Kidney (tissue), 14 donors: ENCODE data around the gene PLEKHA6. TPM values are rescaled to one million over a fixed set of nuclear protein-coding genes. Genes with fewer than 3 reads are reported as not detected.

Experiments used
- DNase-seq, 5 donors: peaks; one replicate each; pipeline ENCODE4 v3.0.0-alpha.2; 2013 to 2020
- FAIRE-seq: peaks from 2 replicates; lab custom pipeline; 2012; peaks lifted over from hg19 to GRCh38; lab: Jason Lieb, UNC
- H3K27ac ChIP-seq, 2 donors: one replicate each; pipeline ENCODE4 v1.7.0; 2013; ENCODE audit warnings: low read depth in 2 of 2, low read length in 2 of 2, inconsistent platforms in 1 of 2
- H3K27me3 ChIP-seq: one replicate; pipeline ENCODE4 v1.7.1; 2013; ENCODE audit warnings: low read length, inconsistent platforms; ENCODE audit not compliant: control insufficient read depth, insufficient read depth
- H3K36me3 ChIP-seq, 3 donors: one replicate each; pipeline versions ENCODE4 v1.7.0 to v1.7.1; 2013; ENCODE audit warnings: low read length in 3 of 3, control low read depth in 1 of 3, inconsistent platforms in 1 of 3; ENCODE audit not compliant: insufficient read depth in 3 of 3, control insufficient read depth in 2 of 3
- H3K4me1 ChIP-seq, 3 donors: one replicate each; pipeline versions ENCODE4 v1.7.0 to v1.7.1; 2013; ENCODE audit warnings: low read length in 3 of 3, inconsistent platforms in 1 of 3, low read depth in 1 of 3; ENCODE audit not compliant: control insufficient read depth in 2 of 3, insufficient read depth in 2 of 3
- H3K4me3 ChIP-seq, 3 donors: one replicate each; pipeline versions ENCODE4 v1.7.0 to v1.8.1; 2013; ENCODE audit warnings: low read length in 3 of 3, control low read depth in 1 of 3, inconsistent platforms in 1 of 3
- H3K9ac ChIP-seq, 3 donors: one replicate each; pipeline versions ENCODE4 v1.7.0 to v1.7.1; 2013; ENCODE audit warnings: low read length in 3 of 3, control low read depth in 1 of 3, inconsistent platforms in 1 of 3
- H3K9me3 ChIP-seq, 3 donors: one replicate each; pipeline versions ENCODE4 v1.7.0 to v1.7.1; 2013; ENCODE audit warnings: low read length in 3 of 3, control low read depth in 1 of 3, inconsistent platforms in 1 of 3; ENCODE audit not compliant: control insufficient read depth in 2 of 3, insufficient read depth in 1 of 3
- intact Hi-C: fragments of 100-400 bp; cut with DNase I; formaldehyde crosslinking; loops from one replicate; pipeline ENCODE4 v1.11.1; 2022
- polyA plus RNA-seq: library from polyadenylated mRNA; stranded (reverse); fragments of 350-450 nt; fragmentation: Illumina TruSeq; extraction: RNeasy Lipid Tissue Mini Kit (QIAGEN cat#74804); gene quantifications from one replicate; pipeline ENCODE4 v1.2.3, GENCODE V29; 2014; ENCODE audit warnings: low read depth, low replicate concordance; ENCODE audit not compliant: insufficient read depth
- total RNA-seq: library from RNA; stranded (reverse); fragmentation: NEBNext Ultra II Directional; extraction: Animal tissue kit (Norgen Biotek cat#: 25700); gene quantifications from one replicate; pipeline ENCODE4 v1.2.1, GENCODE V29; 2021
- TF ChIP-seq, protein P1 (sequence below): IDR thresholded peaks from 3 replicates; pipeline ENCODE4 v1.5.1; 2012; ENCODE audit warnings: mild to moderate bottlenecking, moderate library complexity, borderline replicate concordance; ENCODE audit not compliant: insufficient read depth; ENCODE audit errors: extremely low read depth
- donor health status: control.
- donor health status: control.
- donor health status: control.
- donor health status: control.
- donor health status: control.
- donor health status: DM: yes; HTN: yes; CAD: no.
- donor health status: Normal renal cell carcinoma (clear cell type).

PLEKHA6 gene
- total and polyA plus RNA-seq, 2 donors from 2014 or later, result 17.5 to 65.1 TPM

DNA sequence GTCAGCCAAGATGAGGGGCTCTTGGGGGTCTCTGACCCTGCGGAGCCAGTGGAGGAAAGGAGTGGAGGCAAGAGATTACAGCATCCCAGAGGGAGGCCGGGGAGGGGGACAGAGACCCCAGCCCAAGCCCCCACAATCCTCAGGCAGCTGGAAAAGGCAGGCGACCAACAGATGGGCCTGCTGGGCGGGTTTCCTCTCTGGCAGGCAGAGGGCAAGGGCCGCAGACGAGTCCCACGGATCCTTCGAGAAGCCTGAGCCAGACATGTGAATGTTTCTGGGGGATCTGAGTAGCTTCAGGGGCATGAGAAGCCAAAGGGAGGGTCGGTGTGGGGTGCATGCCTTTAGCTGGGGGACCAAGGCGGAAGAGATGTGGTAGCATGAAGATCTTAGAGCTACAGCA lies 2.1 kb upstream of the PLEKHA6 start:
- Histone ChIP-seq H3K4me3 (no peak overlapping the region), H3K27me3 (no peaks in the 10 kb centered on the region), H3K9me3 (no peaks in the 10 kb centered on the region), H3K4me1 (peaks cover 0 to 11% (median 8%) of the 10 kb centered on the region in 3 donors), H3K36me3 (peaks cover 0 to 3% (median 0%) of the 10 kb centered on the region in 3 donors), H3K27ac (no peak overlapping the region), H3K9ac (no peak overlapping the region)
- TF ChIP-seq, protein P1, sequence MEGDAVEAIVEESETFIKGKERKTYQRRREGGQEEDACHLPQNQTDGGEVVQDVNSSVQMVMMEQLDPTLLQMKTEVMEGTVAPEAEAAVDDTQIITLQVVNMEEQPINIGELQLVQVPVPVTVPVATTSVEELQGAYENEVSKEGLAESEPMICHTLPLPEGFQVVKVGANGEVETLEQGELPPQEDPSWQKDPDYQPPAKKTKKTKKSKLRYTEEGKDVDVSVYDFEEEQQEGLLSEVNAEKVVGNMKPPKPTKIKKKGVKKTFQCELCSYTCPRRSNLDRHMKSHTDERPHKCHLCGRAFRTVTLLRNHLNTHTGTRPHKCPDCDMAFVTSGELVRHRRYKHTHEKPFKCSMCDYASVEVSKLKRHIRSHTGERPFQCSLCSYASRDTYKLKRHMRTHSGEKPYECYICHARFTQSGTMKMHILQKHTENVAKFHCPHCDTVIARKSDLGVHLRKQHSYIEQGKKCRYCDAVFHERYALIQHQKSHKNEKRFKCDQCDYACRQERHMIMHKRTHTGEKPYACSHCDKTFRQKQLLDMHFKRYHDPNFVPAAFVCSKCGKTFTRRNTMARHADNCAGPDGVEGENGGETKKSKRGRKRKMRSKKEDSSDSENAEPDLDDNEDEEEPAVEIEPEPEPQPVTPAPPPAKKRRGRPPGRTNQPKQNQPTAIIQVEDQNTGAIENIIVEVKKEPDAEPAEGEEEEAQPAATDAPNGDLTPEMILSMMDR, result no peak
- no peak for DNase-seq
- no peak for FAIRE-seq
- intact Hi-C loops, result loop anchor here (10.0 kb wide), 2 partner anchors 147 to 197 kb away; partner anchors contain the start of genes GOLT1A and REN

DNA sequence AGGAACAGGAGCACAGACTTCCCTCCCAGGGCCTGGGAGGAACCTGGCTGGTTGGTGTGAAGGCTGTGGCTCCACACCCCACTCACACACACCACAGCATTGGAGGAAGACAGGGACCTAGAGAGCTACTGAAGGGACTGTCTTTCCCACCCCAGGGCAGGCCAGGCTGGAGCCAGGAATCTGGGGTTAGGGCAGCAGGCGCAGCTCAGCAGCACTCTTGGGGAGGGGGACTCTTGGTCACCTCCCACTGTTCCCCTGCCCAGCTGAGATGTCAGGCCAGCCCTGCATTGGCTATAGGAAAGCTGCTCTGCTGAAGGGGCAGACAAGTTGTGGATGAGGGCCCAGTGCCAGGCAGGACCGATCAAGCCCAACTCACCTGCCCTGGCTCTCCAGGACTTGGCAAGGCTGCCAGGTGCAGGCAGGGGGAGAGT lies 1.6 kb upstream of the PLEKHA6 start:
- TF ChIP-seq, protein P1, result no peak
- no peak overlapping the region for H3K27ac ChIP-seq

DNA sequence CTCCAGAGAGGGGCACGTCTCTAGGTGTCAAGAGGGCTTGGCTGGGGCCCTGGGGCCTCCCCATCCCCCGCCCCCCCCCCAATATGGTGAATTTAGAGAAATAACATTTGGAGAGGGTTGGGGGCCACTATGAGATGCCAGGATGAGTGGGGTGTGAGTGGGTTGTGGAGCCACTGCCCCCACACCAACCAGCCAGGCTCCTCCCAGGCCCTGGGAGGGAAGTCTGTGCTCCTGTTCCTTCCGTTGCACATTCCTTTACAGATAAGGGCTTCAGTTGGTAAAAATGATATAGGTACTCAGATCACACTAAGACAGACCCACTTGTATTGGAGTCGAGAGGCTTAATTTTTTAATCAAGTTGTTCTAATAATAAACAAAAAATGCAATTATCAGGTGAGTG lies 585 bp upstream of the PLEKHA6 start:
- TF ChIP-seq, protein P1, result no peak
- no peak for DNase-seq
- intact Hi-C loops, result loop anchor here (10.0 kb wide), 2 partner anchors 146 to 196 kb away; partner anchors contain the start of genes GOLT1A and REN
- H3K9ac ChIP-seq, result no peak overlapping the region
- H3K9me3 ChIP-seq, result no peaks in the 10 kb centered on the region
- no peaks in the 10 kb centered on the region for H3K27me3 ChIP-seq
- H3K4me1 ChIP-seq, result peaks cover 0 to 11% (median 8%) of the 10 kb centered on the region in 3 donors
- H3K27ac ChIP-seq, result peak overlapping the region in 1 of 2 donors; percentile 9
- no peak overlapping the region for H3K4me3 ChIP-seq
- no peaks in the 10 kb centered on the region for H3K36me3 ChIP-seq
- FAIRE-seq, result no peak

More for the DNA sequence above, 1.6 kb upstream of the PLEKHA6 start:
- intact Hi-C loops, result loop anchor here (10.0 kb wide), 2 partner anchors 147 to 197 kb away; partner anchors contain the start of genes GOLT1A and REN
- no peak overlapping the region for H3K4me3 ChIP-seq
- H3K9me3 ChIP-seq, result no peaks in the 10 kb centered on the region
- no peak overlapping the region for H3K9ac ChIP-seq
- FAIRE-seq (no peak), DNase-seq (no peak)
- H3K36me3 ChIP-seq, result peaks cover 0 to 3% (median 0%) of the 10 kb centered on the region in 3 donors
- H3K4me1 ChIP-seq, result peaks cover 0 to 11% (median 8%) of the 10 kb centered on the region in 3 donors
- no peaks in the 10 kb centered on the region for H3K27me3 ChIP-seq
